ENCODE data around the gene PRKCSH.
"Not testable (repeated sequence)": the region's sequence is repeated elsewhere in the genome, so short reads cannot be mapped to it uniquely, and the experiment has no call there.

PRKCSH gene

GRCh38 chr19:11435057-11435832 lies at the start of gene PRKCSH, which contains the start of gene ODAD3:
Gene PRKCSH (plus strand): TSS chr19:11435635. CDS start chr19:11436118, 483 bp downstream.
Gene ODAD3 (minus strand): TSS chr19:11435121. CDS start chr19:11435016, 105 bp downstream.
- in situ Hi-C loops (cut with MboI; ENCODE audit: low sequenced_read_pairs): no loop called here

- in situ Hi-C loops (cut with MboI; ENCODE audit: low sequenced_read_pairs): no loop called here
Observed at GRCh38 chr19:11387162-11388034, 48.0 kb upstream of the PRKCSH start.

- in situ Hi-C loops (cut with MboI; ENCODE audit: low sequenced_read_pairs): no loop called here
Observed at GRCh38 chr19:11390359-11390758, 45.1 kb upstream of the PRKCSH start.

GRCh38 chr19:11390933-11391680 lies 44.3 kb upstream of the PRKCSH start:
- in situ Hi-C loops (cut with MboI; ENCODE audit: low sequenced_read_pairs): no loop called here

GRCh38 chr19:11397089-11397610 lies 38.3 kb upstream of the PRKCSH start:
- in situ Hi-C loops (cut with MboI; ENCODE audit: low sequenced_read_pairs): no loop called here

GRCh38 chr19:11399667-11400066 lies 35.8 kb upstream of the PRKCSH start:
- in situ Hi-C loops (cut with MboI; ENCODE audit: low sequenced_read_pairs): no loop called here

GRCh38 chr19:11400798-11401197 lies 34.6 kb upstream of the PRKCSH start:
- in situ Hi-C loops (cut with MboI; ENCODE audit: low sequenced_read_pairs): no loop called here

GRCh38 chr19:11401808-11402543 lies 33.5 kb upstream of the PRKCSH start:
- in situ Hi-C loops (cut with MboI; ENCODE audit: low sequenced_read_pairs): no loop called here

GRCh38 chr19:11404588-11405222 lies 30.7 kb upstream of the PRKCSH start:
- in situ Hi-C loops (cut with MboI; ENCODE audit: low sequenced_read_pairs): no loop called here

- in situ Hi-C loops (cut with MboI; ENCODE audit: low sequenced_read_pairs): no loop called here
Observed at GRCh38 chr19:11405846-11406643, 29.4 kb upstream of the PRKCSH start.

- in situ Hi-C loops (cut with MboI; ENCODE audit: low sequenced_read_pairs): not testable (repeated sequence)
Observed at GRCh38 chr19:11406703-11407236, 28.7 kb upstream of the PRKCSH start.

- in situ Hi-C loops (cut with MboI; ENCODE audit: low sequenced_read_pairs): no loop called here
Observed at GRCh38 chr19:11408591-11408990, 26.8 kb upstream of the PRKCSH start.

GRCh38 chr19:11410682-11411081 lies 24.8 kb upstream of the PRKCSH start:
- in situ Hi-C loops (cut with MboI; ENCODE audit: low sequenced_read_pairs): no loop called here

GRCh38 chr19:11414544-11414943 lies 20.9 kb upstream of the PRKCSH start:
- in situ Hi-C loops (cut with MboI; ENCODE audit: low sequenced_read_pairs): no loop called here

GRCh38 chr19:11416346-11417052 lies 18.9 kb upstream of the PRKCSH start:
- in situ Hi-C loops (cut with MboI; ENCODE audit: low sequenced_read_pairs): no loop called here

- in situ Hi-C loops (cut with MboI; ENCODE audit: low sequenced_read_pairs): no loop called here
Observed at GRCh38 chr19:11418094-11418548, 17.3 kb upstream of the PRKCSH start.

GRCh38 chr19:11418549-11419506 lies 16.6 kb upstream of the PRKCSH start, which contains the start of gene RGL3:
Gene RGL3 (minus strand): TSS chr19:11419314. CDS start chr19:11419278, 36 bp downstream.
- in situ Hi-C loops (cut with MboI; ENCODE audit: low sequenced_read_pairs): no loop called here

Measured in HL-60/S4 treated with phorbol 12-myristate 13-acetate at 8.2 ng/mL for 4 days and 3 days (cell line).